Measurements from ENCODE around the gene PLEKHM3. TPM values are rescaled to one million over a fixed set of nuclear protein-coding genes. Genes with fewer than 3 reads are reported as not detected.

The PLEKHM3 gene
- total and polyA plus RNA-seq, 2 of the 4 experiments (the other 2 are of a cell fraction): 2.4 to 11.3 TPM

DNA sequence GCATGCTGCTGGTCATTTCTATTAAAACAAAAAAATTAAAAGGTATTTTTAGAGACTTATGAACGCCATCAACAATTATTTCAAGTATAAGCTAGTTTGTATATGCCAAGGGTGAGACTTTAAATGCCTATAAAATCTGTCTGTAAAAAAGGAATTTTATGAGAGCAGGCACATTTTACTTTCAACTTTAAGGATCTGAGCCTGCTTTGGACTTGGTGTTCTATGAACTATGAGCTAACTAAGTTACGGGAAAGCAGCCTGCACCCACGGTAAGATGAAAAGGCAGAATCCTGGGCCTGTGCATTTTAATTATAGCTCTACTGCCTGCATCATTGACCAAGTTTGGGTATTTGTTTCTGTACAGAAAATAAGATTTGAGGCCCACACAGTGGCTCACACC is 95.4 kb downstream of the PLEKHM3 start:
- Histone ChIP-seq H3K79me1 (ENCODE audit: low read depth in 1 of 2, low read length in 2 of 2) (no peaks in the 10 kb centered on the region), H3K27ac (ENCODE audit: insufficient read depth, low read length) (no peak overlapping the region), H2AFZ (replicated peaks; ENCODE audit: low read length, poor library complexity) (no peak overlapping the region), H4K91ac (ENCODE audit: insufficient read depth, low read depth, low read length) (no peak overlapping the region), H2BK120ac (ENCODE audit: low read depth, low read length) (no peak overlapping the region), H3K14ac (replicated peaks; ENCODE audit: low read depth, low read length) (no peak overlapping the region), H3K4me3 (ENCODE audit: insufficient read depth, low read depth, low read length) (no peak overlapping the region), H2BK5ac (ENCODE audit: low read depth, low read length, poor library complexity, severe bottlenecking) (no peak overlapping the region), H2BK15ac (ENCODE audit: low read depth, low read length) (no peak overlapping the region), H3K18ac (ENCODE audit: low read depth, low read length) (no peak overlapping the region), H2BK20ac (ENCODE audit: low read depth, low read length) (no peak overlapping the region), H3K56ac (ENCODE audit: extremely low read depth, insufficient read depth, low read length) (no peak overlapping the region), H3K4ac (ENCODE audit: low read depth, low read length) (no peak overlapping the region), H3K4me1 (ENCODE audit: control insufficient read depth, insufficient read depth, low read length) (peaks cover 7% of the 10 kb centered on the region), H4K20me1 (ENCODE audit: insufficient read depth, low read length) (no peaks in the 10 kb centered on the region), H3K4me2 (ENCODE audit: low read depth, low read length) (no peak overlapping the region), H3K27me3 (ENCODE audit: control insufficient read depth, insufficient read depth, low read length) (no peaks in the 10 kb centered on the region), H3K9me1 (ENCODE audit: insufficient read depth, low read length) (no peaks in the 10 kb centered on the region; the same call in 1 of the 2 replicates), H4K5ac (ENCODE audit: low read depth, low read length) (no peak overlapping the region), H2AK5ac (ENCODE audit: low read depth, low read length) (no peak overlapping the region), H4K8ac (ENCODE audit: low read depth in 2 of 2, low read length in 2 of 2) (no peak overlapping the region), H3K23ac (ENCODE audit: low read depth, low read length) (no peak overlapping the region), H2AK9ac (replicated peaks; ENCODE audit: low read depth, low read length, poor library complexity) (no peak overlapping the region), H3K36me3 (ENCODE audit: control insufficient read depth, insufficient read depth, low read length) (peaks cover 2% of the 10 kb centered on the region), H3K9ac (ENCODE audit: low read depth, low read length) (no peak overlapping the region), H3K9me3 (ENCODE audit: control insufficient read depth, insufficient read depth, low read length) (no peaks in the 10 kb centered on the region)
- whole genome bisulfite sequencing, 2 experiments (ENCODE audit: extremely low coverage in 2 of 2, insufficient read length in 1 of 2): no CpG with 5 or more reads among the region's 3 CpGs
- no peak for DNase-seq
- dilution Hi-C loops (cut with HindIII; ENCODE audit: low sequenced_read_pairs, unreplicated experiment) (no loop called here), in situ Hi-C loops (cut with MboI; ENCODE audit: low sequenced_read_pairs) (no loop called here), intact Hi-C loops (cut with micrococcal nuclease) (no loop called here)
- TF ChIP-seq CHD1 (IDR thresholded peaks at IDR 0.05; ENCODE audit: low read depth, low read length) (no peak), FOS (IDR thresholded peaks at IDR 0.05; ENCODE audit: low read depth, low read length) (no peak), CEBPB (IDR thresholded peaks at IDR 0.05; ENCODE audit: low read depth, low read length) (no peak), SMC3 (IDR thresholded peaks at IDR 0.05; ENCODE audit: low read depth, low read length) (no peak), BHLHE40 (IDR thresholded peaks at IDR 0.05; ENCODE audit: low read depth, low read length) (no peak), POLR2A (IDR thresholded peaks at IDR 0.05; ENCODE audit: low read depth, low read length) (no peak), MAFK (IDR thresholded peaks at IDR 0.05; ENCODE audit: low read depth, low read length) (no peak), MAZ (IDR thresholded peaks at IDR 0.05; ENCODE audit: borderline replicate concordance, low read depth, low read length) (no peak), RAD21 (IDR thresholded peaks at IDR 0.05; ENCODE audit: low read length) (no peak), RCOR1 (IDR thresholded peaks at IDR 0.05; ENCODE audit: insufficient replicate concordance, low read length) (no peak), NFE2L2 (IDR thresholded peaks at IDR 0.05; ENCODE audit: low read depth, low read length) (no peak), RFX5 (IDR thresholded peaks at IDR 0.05; ENCODE audit: low read depth, low read length) (no peak), USF2 (IDR thresholded peaks at IDR 0.05; ENCODE audit: low read depth, low read length) (no peak), MXI1 (IDR thresholded peaks at IDR 0.05; ENCODE audit: borderline replicate concordance, low read depth, low read length) (no peak)
- TF ChIP-seq, protein P1, sequence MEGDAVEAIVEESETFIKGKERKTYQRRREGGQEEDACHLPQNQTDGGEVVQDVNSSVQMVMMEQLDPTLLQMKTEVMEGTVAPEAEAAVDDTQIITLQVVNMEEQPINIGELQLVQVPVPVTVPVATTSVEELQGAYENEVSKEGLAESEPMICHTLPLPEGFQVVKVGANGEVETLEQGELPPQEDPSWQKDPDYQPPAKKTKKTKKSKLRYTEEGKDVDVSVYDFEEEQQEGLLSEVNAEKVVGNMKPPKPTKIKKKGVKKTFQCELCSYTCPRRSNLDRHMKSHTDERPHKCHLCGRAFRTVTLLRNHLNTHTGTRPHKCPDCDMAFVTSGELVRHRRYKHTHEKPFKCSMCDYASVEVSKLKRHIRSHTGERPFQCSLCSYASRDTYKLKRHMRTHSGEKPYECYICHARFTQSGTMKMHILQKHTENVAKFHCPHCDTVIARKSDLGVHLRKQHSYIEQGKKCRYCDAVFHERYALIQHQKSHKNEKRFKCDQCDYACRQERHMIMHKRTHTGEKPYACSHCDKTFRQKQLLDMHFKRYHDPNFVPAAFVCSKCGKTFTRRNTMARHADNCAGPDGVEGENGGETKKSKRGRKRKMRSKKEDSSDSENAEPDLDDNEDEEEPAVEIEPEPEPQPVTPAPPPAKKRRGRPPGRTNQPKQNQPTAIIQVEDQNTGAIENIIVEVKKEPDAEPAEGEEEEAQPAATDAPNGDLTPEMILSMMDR (conservative IDR thresholded peaks at IDR 0.05; ENCODE audit: low read depth, low read length): no peak
- TF ChIP-seq, protein P2, sequence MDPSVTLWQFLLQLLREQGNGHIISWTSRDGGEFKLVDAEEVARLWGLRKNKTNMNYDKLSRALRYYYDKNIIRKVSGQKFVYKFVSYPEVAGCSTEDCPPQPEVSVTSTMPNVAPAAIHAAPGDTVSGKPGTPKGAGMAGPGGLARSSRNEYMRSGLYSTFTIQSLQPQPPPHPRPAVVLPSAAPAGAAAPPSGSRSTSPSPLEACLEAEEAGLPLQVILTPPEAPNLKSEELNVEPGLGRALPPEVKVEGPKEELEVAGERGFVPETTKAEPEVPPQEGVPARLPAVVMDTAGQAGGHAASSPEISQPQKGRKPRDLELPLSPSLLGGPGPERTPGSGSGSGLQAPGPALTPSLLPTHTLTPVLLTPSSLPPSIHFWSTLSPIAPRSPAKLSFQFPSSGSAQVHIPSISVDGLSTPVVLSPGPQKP (IDR thresholded peaks at IDR 0.05; ENCODE audit: borderline replicate concordance, low read depth, low read length): no peak
- CTCF ChIA-PET: no interaction called here
- ATAC-seq (ENCODE audit: low read depth): no peak
- no TSS peak for BruUV-seq (replicated peaks)
- POLR2A ChIA-PET (ENCODE audit: unreplicated experiment): no interaction called here

Measured in IMR-90 (cell line).